Coronary artery (tissue), 2 donors: ENCODE measurements around the gene SLC35F4.

Experiments used
- DNase-seq: peaks from one replicate; pipeline ENCODE4 v3.0.0-alpha.2; 2017; ENCODE audit warnings: low spot score
- H3K27ac ChIP-seq, 2 donors: fragments of 200-600 bp; sonication (generic); one replicate each; pipeline ENCODE4 v1.5.1; 2016 to 2019
- H3K4me3 ChIP-seq: fragments of 200-600 bp; sonication (generic); 2 replicates; pipeline ENCODE4 v1.5.1; 2016; ENCODE audit warnings: mild to moderate bottlenecking, moderate library complexity
- TF ChIP-seq, protein P1 (sequence below): fragments of 200-600 bp; sonication (generic); IDR thresholded peaks from one replicate; pipeline ENCODE4 v1.5.1; 2019; ENCODE audit warnings: antibody characterized with exemption

The SLC35F4 gene

DNA sequence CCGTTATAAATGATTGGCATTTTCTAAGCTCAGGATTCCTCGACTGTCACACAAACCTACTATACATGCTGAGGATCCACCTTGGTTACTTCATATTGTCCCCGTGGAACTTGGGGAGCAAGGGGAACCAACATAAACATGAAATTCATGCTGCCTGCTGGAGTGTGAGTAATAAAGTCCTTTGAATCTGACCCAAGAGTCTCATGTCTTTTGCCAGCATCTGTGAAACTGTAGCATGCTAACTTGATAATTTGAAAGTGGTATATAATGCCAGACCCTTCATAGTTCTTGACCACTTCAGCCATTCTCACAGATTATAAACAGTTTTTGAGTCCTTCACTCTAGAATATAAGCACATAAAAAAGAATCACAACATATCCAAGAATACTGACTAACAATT is 17.1 kb downstream of the SLC35F4 start:
- DNase-seq = no peak
- Histone ChIP-seq H3K27ac (no peak overlapping the region), H3K4me3 (no peak overlapping the region)
- TF ChIP-seq, protein P1, sequence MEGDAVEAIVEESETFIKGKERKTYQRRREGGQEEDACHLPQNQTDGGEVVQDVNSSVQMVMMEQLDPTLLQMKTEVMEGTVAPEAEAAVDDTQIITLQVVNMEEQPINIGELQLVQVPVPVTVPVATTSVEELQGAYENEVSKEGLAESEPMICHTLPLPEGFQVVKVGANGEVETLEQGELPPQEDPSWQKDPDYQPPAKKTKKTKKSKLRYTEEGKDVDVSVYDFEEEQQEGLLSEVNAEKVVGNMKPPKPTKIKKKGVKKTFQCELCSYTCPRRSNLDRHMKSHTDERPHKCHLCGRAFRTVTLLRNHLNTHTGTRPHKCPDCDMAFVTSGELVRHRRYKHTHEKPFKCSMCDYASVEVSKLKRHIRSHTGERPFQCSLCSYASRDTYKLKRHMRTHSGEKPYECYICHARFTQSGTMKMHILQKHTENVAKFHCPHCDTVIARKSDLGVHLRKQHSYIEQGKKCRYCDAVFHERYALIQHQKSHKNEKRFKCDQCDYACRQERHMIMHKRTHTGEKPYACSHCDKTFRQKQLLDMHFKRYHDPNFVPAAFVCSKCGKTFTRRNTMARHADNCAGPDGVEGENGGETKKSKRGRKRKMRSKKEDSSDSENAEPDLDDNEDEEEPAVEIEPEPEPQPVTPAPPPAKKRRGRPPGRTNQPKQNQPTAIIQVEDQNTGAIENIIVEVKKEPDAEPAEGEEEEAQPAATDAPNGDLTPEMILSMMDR = no peak

GRCh38 chr14:57848353-57848752 is 17.5 kb downstream of the SLC35F4 start:
- Histone ChIP-seq H3K4me3 (no peak overlapping the region), H3K27ac (no peak overlapping the region)
- TF ChIP-seq, protein P1 = no peak
- DNase-seq = no peak

DNA sequence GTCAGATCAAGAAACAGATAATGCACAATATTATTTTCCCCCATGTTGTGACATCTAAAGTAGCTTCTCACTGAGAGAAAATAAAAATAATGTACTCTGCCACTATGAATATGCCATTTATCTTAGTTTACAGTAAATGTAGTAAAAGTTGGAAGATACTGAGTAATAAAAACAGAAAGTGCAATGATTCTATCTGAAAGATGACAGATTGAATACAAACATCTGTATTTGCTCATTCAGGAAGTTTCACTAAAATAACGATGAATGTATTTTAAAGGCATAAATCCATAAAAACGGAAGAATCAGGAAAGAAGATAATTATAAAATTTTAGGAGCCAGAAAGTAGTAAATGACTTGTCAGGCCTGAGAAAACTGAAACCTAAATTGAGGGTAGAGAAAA is 18.2 kb downstream of the SLC35F4 start:
- Histone ChIP-seq H3K27ac (peak overlapping the region in 1 of 2 donors; percentile 46), H3K4me3 (no peak overlapping the region)
- TF ChIP-seq, protein P1 = no peak
- DNase-seq = no peak

DNA sequence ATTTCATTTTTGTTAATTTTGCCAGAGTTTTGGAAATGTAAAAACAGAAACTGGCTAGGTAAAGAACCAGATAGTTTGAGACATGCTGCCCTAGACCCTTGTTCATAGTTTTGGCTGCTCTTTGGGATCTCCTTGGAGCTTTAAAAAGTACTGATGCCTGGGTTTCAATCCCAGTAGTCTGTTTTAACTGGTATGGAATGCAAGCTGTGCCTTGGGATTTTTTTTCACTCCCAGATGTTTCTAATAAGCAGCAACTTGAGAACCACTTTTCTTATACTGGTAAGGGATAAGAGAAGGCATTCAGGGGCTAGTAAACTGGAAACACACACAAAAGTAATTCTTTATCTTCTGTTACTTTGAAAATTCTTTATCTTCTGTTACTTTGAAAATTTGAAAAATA is 18.8 kb downstream of the SLC35F4 start:
- DNase-seq = no peak
- TF ChIP-seq, protein P1 = no peak
- Histone ChIP-seq H3K4me3 (no peak overlapping the region), H3K27ac (peak overlapping the region; percentile 46 to 60)

DNA sequence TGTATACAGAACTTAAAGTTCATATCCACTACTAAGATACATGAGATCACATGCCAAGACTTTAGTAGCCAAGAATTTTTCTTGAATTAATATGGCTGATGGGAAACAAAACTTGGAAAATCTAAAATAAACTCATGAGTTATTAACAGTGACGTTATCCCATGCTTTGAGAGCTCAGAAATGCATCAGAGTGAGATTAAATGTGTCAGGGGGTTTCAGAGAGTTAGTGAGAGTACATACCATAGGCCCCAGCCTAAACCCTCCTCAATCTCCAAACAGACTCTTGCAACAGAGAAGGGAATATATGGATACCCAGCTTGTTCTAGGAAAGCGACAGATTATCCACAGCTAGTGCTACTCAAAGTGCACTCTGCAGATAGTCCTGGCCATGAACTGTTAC is 19.3 kb downstream of the SLC35F4 start:
- TF ChIP-seq, protein P1 = no peak
- DNase-seq = no peak
- H3K4me3 ChIP-seq = no peak overlapping the region
- H3K27ac ChIP-seq = peak overlapping the region; percentile 46 to 60

DNA sequence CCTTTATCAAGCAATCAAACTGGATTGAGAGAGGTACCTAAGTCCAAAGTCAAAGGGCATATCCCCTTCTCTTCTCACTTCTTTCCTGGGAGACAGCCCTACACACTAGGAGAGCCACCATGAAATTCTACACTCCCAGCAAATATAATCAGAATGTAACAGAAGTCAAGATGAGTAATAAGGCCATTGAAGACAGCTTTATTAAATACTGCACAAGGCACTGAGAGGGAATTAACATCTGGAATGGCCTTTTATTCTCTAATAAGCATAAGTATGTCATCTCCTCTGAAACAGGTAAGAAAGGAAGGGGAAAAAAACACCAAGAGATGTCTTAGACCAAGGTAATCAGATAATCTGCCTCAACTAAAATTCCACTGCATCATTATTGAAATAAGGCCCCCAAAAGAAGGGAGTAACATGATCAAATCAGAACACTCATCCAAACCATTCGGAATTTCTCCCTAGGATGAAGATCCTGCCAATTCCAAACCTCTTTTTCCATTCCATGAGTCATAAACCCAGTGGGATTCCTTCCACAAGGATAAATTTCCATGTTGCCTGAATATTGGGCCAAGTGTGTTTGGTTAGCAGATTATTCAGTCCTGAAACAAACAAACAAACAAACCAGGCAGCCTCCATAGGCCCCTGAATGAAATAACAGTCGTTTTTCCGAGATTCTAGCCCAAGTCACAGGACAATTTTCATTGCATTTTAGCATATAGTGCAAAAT is 19.9 kb downstream of the SLC35F4 start:
- no peak for DNase-seq
- Histone ChIP-seq H3K27ac (peak overlapping the region in 1 of 2 donors; percentile 58), H3K4me3 (no peak overlapping the region)
- TF ChIP-seq, protein P1 = no peak

DNA sequence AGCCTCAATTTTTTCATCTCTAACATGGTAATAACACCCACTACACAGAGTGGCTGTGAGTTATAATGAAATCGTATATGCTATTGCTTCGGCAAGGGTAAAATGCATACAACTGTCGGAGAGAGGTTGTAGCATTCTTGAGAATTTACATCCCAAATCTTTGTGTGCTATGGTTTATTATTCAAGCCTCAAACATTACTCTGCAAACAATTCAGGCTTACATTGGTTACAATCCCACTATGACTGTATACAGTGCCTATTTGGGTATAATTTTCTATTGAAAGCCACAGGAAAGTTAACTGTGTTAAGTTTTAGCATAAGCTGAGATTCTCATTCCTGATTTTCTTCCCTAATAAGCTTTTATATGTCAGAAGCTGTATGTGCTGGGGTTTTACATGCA is 20.6 kb downstream of the SLC35F4 start:
- no peak for DNase-seq
- no peak overlapping the region for H3K4me3 ChIP-seq
- TF ChIP-seq, protein P1 = no peak
- no peak overlapping the region for H3K27ac ChIP-seq
